HG02938 (cell line): Measurements from ENCODE around the gene RAB31.

Experiments used
- ATAC-seq: cut with Tn5 transposase; IDR thresholded peaks from one replicate; pipeline ENCODE4 v1.9.1; 2021; ENCODE audit warnings: mild to moderate bottlenecking, moderate library complexity; ENCODE audit not compliant: unreplicated experiment

Gene RAB31

DNA sequence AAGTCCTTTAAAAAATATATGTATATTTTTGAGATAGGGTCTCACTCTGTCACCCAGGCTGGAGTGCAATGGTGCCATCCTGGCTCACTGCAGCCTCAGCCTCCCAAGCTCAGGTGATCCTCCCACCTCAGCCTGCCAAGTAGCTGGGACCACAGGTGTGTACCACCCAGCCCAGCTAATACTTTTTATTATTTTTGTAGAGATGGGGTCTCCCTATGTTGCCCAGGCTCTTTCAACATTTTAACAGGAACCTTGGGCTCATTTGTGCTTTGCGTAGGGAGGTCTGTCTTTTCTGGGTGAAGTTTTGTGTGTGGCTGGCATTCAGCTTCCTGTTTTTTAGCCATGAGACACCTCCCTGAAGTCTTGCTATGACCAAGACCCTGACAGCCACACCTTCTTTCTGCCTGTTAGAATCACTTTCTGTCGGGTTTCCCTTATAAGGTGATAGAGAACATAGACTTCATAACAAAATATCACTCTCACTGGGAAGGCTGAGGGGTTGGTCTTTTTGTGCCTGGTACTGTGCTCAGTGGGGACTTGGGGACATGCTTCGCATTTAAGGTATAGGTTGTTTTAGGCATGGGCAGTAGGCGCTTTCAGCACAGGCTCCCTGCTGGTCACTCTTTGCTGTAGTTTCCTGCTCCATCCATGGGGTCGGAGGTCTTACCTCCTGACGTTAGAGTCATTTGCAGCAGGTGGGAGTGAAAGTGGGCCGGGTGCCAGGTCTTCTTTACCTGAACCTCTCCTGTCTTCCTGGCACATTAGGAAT lies 3.4 kb downstream of the RAB31 start:
- ATAC-seq: peak; percentile 64

DNA sequence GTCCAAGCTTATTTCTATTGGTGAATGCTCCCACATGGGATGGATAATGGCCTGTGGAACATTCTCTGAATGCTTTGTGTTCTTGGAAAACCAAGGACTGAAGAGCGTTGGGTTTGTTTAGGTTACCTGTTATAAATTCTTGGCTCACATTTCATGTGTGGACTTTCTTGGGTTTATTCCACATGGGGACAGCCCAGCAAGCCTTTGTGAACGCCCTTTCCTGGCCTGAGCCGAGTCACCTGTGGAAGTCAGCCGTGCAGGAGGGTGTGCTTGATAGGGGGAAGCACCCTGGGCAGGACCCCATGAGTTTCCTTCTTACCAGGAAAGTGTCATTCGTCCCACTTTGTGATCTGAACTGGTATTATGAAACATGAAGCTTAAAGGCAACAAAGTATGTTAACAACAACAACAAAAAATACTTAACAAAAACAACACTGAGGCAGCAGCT lies 4.1 kb downstream of the RAB31 start:
- ATAC-seq: no peak

DNA sequence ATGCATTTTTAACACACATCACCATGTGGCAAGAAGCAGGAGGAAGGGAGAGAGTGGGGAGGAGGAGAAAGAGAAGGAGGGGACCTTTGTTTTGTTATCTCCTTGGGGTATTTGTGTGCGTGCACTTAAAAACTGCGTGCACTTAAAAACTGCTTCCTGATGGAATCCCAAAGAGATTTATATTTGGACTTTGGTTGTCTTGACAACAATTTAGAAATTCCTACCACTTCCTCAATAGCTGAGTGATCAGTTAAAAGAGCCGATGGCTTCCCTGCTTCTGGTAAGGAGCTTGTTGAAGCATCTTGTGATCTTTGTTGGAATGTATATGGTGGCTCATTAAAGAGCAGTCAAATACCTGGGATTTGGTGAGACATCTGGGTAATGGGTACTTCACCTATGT lies 4.5 kb downstream of the RAB31 start:
- no peak for ATAC-seq

DNA sequence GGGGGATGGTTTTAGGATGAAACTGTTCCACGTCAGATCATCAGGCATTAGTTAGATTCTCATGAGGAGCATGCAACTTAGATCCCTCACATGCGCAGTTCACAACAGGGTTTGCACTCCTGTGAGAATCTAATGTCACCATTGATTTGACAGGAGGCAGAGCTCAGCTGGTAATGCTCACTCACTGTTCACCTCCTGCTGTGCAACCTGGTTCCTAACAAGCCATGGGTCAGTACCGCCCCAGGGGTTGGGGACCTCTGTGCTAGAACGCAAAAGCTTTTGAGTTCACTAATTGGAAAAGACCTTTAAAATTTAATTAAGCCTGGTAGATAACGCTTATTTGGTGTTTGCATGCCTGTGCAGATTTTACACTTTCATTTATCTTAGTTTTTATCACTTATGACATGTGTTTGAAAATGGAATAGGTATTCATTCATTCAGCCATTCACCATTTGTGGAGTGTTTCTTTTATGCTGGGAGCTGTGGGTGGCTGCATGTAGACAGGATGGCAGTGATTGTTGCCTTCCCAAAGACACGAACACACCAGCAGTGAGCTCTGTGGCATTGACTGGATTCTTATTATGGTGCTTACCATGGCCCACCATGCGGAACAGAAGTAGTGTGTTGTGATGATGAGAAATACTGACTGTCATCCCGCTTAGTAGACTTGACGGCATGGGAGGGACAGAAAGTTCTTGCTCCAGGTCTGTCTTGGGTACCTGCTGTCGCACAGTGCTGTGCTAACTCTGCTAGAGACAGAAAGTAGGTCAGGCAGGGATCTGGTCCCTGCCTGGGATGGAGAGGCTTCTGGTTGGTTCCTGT lies 6.4 kb downstream of the RAB31 start:
- ATAC-seq: no peak

DNA sequence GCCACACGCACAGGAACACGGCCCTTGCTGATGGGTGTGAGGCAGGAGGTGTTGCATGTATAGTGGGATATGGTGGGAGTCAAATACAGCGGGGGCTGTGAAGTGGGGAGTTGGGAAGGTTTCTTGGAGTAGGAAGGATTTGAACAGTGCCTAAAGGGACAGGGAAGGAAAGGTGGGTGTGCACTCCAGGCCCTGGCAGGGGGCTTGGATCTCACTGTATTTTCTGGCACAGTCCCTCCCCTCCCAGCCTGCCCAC lies 6.9 kb downstream of the RAB31 start:
- ATAC-seq: no peak

DNA sequence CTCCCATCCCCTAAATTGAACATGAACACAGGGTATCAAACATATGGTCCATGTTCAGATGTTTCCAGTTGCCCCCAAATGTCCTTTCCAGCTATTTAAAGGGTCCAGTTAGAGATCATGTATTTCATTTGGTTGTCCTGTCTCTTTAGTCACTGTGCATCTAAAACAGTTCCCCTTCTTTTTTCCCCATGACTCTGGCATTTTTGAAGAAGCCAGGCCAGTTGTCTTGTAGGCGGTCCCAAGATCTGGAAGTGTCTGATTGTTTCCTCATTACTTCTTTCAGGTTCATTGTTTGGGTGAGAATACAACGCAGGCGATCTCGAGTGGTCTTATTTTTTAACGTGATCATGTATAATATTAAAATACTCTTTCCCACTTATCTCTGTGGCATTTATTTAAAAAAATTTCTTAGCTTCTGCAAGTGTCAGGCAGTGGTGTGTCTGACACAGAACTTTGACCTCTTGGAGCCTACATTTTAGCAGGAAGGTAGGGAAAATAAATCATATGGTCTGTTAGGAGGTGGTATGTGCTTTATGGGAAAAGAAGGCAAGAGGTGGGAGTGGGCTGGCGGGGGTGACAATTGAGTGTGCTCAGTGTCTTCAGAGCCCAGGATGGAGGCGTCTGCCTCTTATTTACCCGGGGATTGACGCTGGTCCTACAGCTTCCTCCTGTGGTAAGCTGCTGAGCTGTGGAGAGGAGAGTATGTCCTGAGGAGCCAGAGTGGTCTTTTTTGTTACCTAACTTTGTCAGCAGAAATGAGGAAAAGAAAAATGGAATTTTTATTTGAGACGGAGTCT lies 8.1 kb downstream of the RAB31 start:
- ATAC-seq: no peak

DNA sequence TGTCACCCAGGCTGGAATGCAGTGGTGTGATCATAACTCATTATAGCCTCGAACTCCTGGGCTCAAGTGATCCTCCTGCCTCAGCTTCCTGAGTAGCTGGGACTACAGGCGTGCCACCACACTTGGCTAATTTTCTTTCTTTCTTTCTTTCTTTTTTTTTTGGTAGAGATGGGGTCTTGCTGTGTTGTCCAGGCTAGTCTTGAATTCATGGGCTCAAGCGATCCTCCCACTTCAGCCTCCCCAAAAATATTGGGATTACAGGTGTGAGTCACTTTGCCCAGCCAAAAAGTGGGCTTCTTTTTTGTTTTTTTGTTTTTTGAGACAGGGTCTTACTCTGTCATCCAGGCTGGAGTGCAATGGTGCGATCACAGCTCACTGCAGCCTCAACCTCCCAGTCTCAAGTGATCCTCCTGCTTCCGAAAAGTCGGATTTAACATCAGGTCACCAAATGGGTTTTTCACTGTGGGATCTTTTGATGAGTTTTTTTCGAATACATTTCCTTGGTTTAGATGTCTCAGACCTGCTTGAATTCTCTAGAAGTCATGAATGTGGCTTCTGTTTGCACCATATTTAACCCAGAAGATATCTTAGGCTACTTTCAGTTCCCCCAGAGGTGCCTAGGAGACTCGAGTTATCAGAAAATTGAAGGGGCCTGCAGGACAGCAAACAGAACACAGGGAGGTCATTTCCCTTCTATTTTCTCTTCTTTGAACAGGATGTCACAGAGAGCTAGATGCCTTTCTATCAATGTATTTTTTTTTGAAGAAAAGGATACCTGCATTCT lies 8.9 kb downstream of the RAB31 start:
- ATAC-seq: no peak

DNA sequence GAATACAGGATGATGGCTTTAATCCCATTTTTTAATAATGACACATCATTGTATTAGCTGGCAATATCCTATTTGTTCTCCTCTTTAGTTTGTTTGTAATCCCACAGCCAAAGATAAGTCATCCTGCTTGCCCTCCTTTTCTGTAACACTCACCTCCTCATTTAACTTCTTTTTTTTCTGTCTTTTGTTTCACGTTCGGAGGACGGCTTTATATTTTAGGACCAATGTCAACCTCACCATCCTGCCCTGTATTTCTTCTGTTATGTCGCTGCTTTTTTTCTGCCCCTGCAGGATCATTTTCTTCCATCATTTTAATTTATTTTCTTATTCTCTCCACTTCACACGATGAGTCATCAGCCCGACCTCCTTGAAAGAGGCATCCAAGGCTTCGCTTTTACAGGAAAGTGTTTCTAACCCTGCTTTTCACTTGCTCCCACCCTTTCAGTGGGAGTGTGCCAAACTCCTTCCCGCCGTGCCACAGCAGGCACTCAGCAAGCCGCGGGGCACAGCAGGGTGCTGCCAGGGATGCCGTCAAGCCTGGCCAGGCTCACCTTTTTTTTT lies 11.4 kb downstream of the RAB31 start:
- no peak for ATAC-seq

DNA sequence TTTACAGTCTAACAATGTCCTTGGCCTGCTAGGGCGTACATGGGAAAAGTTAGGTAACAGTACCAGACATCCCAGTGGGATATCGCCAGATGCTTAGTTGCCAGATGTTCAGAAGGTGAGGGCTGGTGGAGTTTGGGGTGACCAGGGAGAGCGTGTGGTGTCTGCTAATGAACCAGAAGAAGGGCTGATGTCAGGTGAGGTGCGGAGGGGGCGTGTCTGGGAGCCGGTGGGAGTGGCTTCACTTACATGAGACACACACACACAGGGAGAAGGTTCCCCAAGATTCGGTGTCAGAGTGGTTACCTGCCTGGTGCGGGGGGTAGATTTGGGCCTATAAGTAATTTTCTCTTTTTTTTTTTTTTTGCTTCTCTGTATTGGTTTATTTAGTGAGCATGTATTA lies 12.2 kb downstream of the RAB31 start:
- no peak for ATAC-seq

DNA sequence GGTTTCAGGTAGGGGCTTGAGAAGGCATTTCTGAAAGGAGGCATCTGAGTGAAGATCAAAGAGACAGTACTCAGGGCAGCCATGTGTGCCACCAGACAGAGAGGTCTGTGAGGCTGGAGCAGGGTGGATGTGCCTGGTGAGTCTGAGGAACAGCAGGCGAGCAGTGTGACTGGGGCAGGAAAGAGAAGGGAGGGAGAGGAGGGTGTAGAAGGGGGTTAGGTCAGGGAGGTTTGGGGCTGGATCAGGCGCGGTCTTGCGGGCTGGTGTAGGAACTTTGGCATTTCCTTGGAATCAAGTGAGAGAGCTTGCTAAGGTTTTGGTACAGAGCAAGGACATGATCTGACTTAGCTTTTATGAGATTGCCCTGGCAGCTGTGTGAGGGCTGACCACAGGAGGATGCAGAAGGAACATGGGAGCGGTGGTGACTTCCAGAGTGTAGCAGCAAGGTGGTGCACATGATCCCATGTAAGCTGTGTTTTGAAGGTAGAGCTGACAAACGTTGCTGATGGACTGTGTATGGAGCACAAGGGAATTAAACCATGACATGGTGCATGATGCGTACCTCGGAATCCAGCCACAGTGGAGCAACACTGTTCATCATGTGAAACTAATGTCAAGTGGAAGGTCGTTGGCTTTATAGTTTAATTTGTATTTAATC lies 13.9 kb downstream of the RAB31 start:
- no peak for ATAC-seq

DNA sequence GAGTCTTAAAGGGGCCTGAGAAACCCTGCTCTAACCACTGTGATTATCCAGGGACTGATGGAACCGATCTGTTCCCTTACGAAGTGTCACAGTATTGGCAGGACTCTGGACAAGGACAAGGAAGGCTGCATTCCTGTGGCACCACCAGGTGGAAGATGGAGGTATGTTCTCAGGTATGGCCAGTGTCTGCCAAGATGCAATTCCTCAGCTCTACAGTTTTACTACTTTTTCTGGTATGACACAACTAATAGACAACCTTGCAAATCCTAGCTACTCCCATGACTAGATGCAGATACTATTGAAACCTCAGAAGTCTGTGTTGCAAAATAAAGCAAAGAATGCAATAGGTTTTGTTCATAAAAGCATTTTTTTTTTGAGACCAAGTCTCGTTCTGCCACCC lies 14.6 kb downstream of the RAB31 start:
- ATAC-seq: no peak

DNA sequence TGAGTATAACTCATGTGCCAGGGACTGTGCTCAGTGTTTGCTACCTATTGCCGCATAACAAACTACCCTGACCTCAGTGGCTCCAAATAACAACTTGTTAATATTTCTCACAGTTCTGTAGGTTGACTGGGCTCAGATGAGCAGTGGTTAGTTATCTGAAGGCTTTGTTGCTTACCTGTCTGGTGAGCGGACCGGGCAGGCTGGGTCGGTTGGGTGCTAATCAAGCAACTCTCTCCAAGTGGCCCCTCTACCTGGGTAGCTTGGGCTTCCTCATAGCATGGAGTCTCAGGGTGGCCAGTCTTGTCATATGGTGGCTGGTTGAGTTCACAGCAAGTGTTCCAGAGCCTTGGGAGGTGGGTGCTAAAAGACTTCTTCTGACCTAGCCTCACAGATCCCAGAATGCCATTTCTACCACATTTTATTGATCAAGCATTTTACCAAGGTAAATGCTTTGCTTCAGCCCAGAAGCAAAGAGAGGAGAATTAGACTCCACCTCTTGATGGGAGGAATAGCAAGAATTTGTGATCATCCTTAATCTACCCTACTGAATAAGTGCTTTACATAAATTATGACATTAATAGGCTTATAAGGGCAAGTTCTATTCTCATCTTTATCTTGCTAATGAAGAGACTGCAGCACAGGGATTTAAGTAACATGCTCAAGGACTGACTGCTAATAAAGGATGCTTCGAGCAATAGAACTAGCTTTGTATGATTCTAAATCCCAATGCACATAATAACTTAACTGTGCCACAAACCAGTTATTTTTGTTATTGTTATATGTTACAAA lies 16.9 kb downstream of the RAB31 start:
- ATAC-seq: no peak

DNA sequence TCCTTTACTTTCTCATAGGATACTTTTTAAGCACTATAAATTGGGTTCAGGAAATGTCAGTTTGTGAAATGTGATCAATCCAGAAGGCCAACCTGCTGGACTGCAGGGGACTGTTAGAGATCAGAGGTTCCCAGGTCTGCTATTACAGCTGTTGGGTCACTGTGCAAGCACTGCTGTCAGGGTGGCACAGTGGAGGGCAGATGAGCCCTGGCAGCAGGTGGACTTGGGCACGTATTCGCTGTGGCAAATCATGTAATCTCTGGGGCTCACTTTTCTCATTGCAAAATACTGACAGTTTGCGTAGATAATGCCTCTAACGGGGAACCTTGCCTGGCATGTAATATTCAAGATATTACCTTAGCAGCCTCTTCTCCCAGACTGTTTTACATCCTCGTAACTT lies 18.1 kb downstream of the RAB31 start:
- ATAC-seq: no peak

DNA sequence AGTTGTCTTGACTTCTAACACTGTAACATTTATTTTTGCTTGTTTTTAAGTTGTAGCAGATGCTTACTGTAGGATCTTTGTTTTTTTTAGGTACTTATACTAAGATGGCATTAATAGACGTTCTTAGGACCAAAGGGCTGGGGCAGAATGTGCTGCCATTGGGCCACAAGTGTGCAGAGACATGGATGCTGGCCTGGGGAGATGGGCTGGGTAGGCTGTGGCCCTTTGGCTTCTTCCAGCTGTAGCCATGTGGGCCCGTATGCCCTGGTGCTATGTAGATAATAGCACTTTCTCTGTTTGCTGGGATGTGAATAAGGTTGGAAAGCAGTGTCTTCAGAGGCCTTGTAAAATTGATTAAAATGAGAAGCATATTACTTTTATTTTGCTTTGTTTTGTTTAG lies 18.8 kb downstream of the RAB31 start:
- ATAC-seq: no peak

DNA sequence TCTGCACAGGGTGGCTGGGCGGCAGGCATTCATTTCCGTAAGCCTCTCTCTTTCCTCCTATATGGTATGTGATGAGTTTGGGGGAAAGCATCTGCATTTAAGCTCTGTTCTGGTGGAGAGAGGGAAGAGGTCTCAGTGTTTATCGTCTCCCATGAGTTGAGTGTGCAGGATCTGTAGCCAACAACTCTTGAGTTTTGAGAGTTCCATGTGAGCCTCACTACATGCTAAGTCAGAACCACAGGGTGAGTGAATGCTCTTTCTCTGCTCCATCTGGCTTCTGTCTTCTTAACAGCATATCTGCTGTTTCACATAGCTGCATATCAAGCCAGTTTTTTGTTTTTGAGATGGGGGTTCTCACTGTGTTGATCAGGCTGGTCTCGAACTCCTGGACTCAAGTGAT lies 22.7 kb downstream of the RAB31 start:
- no peak for ATAC-seq

DNA sequence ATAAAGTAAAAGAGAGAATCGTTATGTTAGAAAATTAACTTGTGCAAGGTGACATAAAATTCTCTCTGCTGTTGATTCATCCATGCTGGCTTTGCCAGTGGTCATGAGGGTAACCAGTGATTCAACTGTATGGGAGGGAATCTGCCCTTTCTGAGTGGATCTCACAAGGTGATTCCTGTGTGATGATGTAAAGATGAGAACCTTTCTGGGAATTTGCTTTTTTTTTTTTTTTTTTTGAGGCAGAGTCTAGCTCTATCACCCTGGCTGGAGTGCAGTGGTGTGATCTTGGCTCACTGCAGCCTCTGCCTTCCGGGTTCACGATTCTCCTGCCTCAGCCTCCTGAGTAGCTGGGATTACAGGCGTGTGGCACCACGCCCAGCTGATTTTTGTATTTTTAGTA lies 23.3 kb downstream of the RAB31 start:
- no peak for ATAC-seq

DNA sequence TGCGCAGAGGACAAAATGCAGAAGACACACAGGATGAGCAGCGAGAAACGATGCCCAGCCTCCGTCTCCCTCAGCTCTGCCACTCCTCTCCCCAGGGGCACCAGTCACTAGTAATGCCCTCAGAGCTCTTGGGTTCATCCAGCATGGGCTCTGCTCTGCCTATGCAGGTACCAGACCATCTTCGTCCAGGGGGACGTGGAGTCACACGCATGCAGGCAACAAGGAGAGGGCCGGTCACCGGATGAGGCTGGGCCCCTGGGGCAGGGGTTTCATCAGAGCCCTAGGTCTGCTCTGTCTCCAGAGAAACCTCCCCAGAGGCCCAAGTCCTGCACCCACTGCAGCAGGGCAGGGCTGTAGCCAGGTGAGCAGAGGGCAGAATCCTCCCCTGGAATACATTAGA lies 23.9 kb downstream of the RAB31 start:
- no peak for ATAC-seq

DNA sequence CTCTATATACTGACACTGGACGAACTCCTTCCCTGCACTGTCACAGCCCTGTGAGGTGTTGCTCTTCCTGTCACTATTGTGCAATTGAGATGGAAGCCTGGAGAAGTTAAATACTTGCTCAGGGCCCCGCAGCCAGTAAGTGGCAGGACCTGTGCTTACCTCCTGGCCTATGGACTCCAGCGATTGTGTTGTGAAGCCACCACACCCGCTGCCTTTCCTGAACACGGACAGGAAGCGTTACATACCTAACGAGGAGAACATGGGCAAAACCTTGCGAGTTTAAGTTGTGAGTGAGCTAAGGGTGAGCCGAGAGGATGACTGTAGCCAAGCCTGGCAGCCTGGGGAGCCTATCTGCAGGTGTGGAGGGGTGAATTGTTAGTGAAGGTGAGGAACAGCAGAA lies 26.1 kb downstream of the RAB31 start:
- no peak for ATAC-seq

DNA sequence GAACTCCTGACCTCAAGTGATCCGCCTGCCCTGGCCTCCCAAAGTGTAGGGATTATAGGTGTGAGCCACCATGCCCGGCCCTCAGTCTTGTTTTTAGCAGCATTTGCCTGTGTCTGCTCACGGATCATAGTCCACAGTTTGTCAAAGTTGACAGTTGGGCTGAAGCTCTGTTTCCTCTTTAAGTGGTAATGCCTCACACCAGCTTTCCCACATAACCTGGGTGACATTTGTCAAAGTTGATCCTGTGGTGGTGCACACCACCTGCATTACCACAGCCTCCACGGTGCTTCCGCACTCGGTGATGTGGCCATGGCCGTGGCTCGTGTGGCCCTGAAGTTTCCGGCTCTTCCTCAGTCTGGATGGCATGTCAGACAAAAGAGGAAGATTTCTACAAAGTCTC lies 27.1 kb downstream of the RAB31 start:
- no peak for ATAC-seq
